Ovary (tissue), 3 donors: ENCODE measurements around the gene GHR.

Experiments used
- POLR2A ChIP-seq: fragments of 450-650 bp; IDR thresholded peaks from one replicate; pipeline ENCODE4 v1.6.1; 2017; ENCODE audit warnings: antibody characterized with exemption, mild to moderate bottlenecking, moderate library complexity
- TF ChIP-seq, protein P1 (sequence below), 3 donors: fragments of 450-650 bp in 2 of 3; fragments of 200-600 bp in 1 of 3; IDR thresholded peaks; one replicate each; pipeline versions ENCODE4 v1.5.1 to v1.8.0; 2016 to 2022; ENCODE audit warnings: antibody characterized with exemption in 3 of 3, mild to moderate bottlenecking in 1 of 3
- donor health status: DM: no; HTN: no; CAD: no.

DNA sequence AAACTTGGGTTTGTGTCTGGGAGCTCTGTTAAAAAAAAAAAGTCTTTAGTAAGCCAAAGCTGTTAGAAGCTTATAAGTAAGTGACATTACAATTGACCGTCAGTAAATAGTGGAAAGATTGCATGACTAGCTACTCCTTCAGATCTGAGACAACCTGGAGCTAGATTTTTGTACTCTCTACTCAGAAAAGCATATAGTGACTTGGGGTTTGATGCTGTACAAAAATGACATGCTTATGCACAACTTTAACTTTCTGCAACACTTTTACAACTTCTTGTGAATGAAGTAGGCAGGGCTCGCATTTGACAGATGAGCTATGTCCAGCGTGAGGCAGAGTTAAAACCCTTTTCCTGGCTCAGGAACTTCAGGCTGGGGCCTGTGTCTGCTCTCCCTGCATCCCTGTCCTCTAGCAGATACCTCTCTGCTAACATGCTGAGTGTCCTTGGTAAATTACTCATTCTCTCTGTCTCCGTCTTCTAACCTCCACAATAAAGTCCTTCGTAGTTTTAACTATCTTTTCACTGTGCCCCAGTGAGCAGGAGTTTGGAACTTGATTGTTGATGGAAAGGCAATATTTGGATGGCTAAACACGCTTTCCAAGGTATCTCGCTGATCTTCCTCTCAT, 471 bp upstream of the GHR start:
- TF ChIP-seq, protein P1, sequence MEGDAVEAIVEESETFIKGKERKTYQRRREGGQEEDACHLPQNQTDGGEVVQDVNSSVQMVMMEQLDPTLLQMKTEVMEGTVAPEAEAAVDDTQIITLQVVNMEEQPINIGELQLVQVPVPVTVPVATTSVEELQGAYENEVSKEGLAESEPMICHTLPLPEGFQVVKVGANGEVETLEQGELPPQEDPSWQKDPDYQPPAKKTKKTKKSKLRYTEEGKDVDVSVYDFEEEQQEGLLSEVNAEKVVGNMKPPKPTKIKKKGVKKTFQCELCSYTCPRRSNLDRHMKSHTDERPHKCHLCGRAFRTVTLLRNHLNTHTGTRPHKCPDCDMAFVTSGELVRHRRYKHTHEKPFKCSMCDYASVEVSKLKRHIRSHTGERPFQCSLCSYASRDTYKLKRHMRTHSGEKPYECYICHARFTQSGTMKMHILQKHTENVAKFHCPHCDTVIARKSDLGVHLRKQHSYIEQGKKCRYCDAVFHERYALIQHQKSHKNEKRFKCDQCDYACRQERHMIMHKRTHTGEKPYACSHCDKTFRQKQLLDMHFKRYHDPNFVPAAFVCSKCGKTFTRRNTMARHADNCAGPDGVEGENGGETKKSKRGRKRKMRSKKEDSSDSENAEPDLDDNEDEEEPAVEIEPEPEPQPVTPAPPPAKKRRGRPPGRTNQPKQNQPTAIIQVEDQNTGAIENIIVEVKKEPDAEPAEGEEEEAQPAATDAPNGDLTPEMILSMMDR (IDR thresholded peaks at IDR 0.05): no peak
- no peak for TF ChIP-seq POLR2A
